Gastrocnemius medialis (tissue), 4 donors: ENCODE data around the gene BCL11B. TPM values are rescaled to one million over a fixed set of nuclear protein-coding genes. Genes with fewer than 3 reads are reported as not detected.

Source experiments
- ATAC-seq, 2 donors: fragments of 150-250 bp; one replicate each; pipeline ENCODE4 v1.9.1; 2016
- DNase-seq, 2 donors: peaks; one replicate each; pipeline ENCODE4 v3.0.0-alpha.2; 2019
- H3K27ac ChIP-seq, 4 donors: fragments of 200-600 bp; sonication (generic); 1 replicate in 1 of 4; 2 replicates in 3 of 4; pipeline ENCODE4 v1.5.1; 2016 to 2018; ENCODE audit warnings: mild to moderate bottlenecking in 2 of 4, moderate library complexity in 1 of 4
- H3K27me3 ChIP-seq, 3 donors: fragments of 200-600 bp; sonication (generic) in 2 of 3; 1 replicate in 1 of 3; 2 replicates in 2 of 3; pipeline versions ENCODE4 v1.5.1 to v1.6.0; 2016 to 2019; ENCODE audit warnings: mild to moderate bottlenecking in 1 of 3, moderate library complexity in 1 of 3
- H3K36me3 ChIP-seq, 2 donors: fragments of 200-600 bp; sonication (generic) in 1 of 2; one replicate each; pipeline ENCODE4 v1.5.1; 2017 to 2018
- H3K4me1 ChIP-seq, 2 donors: fragments of 200-600 bp; sonication (generic) in 1 of 2; one replicate each; pipeline ENCODE4 v1.5.1; 2016 to 2017; ENCODE audit warnings: mild to moderate bottlenecking in 2 of 2
- H3K4me3 ChIP-seq, 4 donors: fragments of 200-600 bp; sonication (generic) in 3 of 4; 1 replicate in 1 of 4; 2 replicates in 3 of 4; pipeline ENCODE4 v1.5.1; 2016 to 2019; ENCODE audit warnings: mild to moderate bottlenecking in 2 of 4
- H3K9me3 ChIP-seq, 3 donors: fragments of 200-600 bp; sonication (generic) in 2 of 3; 1 replicate in 1 of 3; 2 replicates in 2 of 3; pipeline ENCODE4 v1.5.1; 2016 to 2019
- POLR2A ChIP-seq, 2 donors: fragments of 450-650 bp; IDR thresholded peaks; one replicate each; pipeline ENCODE4 v1.6.1; 2017; ENCODE audit warnings: antibody characterized with exemption in 2 of 2, mild to moderate bottlenecking in 2 of 2, moderate library complexity in 2 of 2
- in situ Hi-C, 4 donors: fragments of 200-750 bp; cut with MboI; loops; one replicate each; pipeline versions ENCODE4 v1.15.0 to v1.8.0; 2017; ENCODE audit warnings: low sequenced_read_pairs in 4 of 4
- intact Hi-C: fragments of 100-400 bp; cut with DNase I; formaldehyde crosslinking; loops from one replicate; pipeline ENCODE4 v1.15.1; 2023; ENCODE audit warnings: low total_unique reads
- total RNA-seq, 4 donors: library from RNA; depleted of rRNA; stranded (reverse); fragments of >200 nt; gene quantifications; one replicate each; pipeline versions ENCODE4 v1.1.0 to v1.2.3, GENCODE V29; 2016
- TF ChIP-seq, protein P1 (sequence below), 5 experiments: fragments of 450-650 bp in 3 of 5; fragments of 200-600 bp in 2 of 5; sonication (generic) in 2 of 5; IDR thresholded peaks in 4 of 5; conservative IDR thresholded peaks in 1 of 5; 1 replicate in 4 of 5; 2 replicates in 1 of 5; pipeline ENCODE4 v1.5.1; 2016 to 2019; ENCODE audit warnings: antibody characterized with exemption in 5 of 5, mild to moderate bottlenecking in 3 of 5, moderate library complexity in 3 of 5

BCL11B gene
- under 1 TPM in 3 of 4 donors, not detected in 1; 0.05 to 0.62 (median 0.18) TPM for total RNA-seq

DNA sequence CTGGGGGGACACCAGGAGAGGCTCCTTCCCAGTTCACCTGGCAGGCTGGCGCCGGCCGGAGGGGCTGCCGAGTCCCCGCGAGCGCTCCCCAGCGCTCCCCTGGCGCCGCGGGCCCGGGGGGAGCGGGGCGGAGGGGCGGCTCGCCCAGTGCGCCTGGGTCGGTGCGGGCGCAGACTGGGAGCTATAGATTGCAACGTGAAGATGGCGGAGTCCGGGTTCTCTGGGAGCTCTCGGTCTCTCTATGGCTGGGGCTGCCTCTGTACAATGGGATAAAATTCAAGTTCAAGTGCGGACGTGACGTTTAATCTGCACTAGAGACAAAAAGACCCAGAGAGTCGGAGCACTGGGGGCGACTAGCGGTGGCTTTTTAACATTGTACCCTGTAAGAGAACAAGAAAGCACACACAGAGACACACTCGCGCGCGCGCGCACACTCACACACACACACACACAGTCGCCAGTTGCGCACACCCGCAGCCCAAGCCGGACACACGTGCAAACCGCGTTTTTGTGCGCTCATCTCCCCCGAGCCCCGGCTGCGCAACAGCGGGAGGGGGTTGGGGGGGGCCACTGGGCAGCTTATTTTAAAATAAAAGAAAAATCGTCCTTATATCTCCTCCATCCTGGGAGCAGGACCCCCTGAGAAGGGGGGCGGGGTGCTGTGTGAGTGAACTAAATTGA lies at the start of gene BCL11B:
Gene BCL11B (minus strand): TSS at position 247 of the 681 bp plus-strand sequence. CDS start 979 bp downstream, outside the sequence.
- no peak for TF ChIP-seq POLR2A (IDR thresholded peaks at IDR 0.05)
- TF ChIP-seq, protein P1, sequence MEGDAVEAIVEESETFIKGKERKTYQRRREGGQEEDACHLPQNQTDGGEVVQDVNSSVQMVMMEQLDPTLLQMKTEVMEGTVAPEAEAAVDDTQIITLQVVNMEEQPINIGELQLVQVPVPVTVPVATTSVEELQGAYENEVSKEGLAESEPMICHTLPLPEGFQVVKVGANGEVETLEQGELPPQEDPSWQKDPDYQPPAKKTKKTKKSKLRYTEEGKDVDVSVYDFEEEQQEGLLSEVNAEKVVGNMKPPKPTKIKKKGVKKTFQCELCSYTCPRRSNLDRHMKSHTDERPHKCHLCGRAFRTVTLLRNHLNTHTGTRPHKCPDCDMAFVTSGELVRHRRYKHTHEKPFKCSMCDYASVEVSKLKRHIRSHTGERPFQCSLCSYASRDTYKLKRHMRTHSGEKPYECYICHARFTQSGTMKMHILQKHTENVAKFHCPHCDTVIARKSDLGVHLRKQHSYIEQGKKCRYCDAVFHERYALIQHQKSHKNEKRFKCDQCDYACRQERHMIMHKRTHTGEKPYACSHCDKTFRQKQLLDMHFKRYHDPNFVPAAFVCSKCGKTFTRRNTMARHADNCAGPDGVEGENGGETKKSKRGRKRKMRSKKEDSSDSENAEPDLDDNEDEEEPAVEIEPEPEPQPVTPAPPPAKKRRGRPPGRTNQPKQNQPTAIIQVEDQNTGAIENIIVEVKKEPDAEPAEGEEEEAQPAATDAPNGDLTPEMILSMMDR (IDR thresholded peaks at IDR 0.05 in 4 of 5, conservative IDR thresholded peaks at IDR 0.05 in 1 of 5) = peak in 2 of 5 experiments; percentile 10
- Histone ChIP-seq H3K9me3 (no peaks in the 10 kb centered on the region), H3K4me3 (peak within 1 kb of the TSS in 3 of 4 donors; percentile 33 to 39 (median 34)), H3K4me1 (peaks cover 19 to 30% of the 10 kb centered on the region in 2 donors), H3K36me3 (no peaks in the 10 kb centered on the region), H3K27ac (no peak within 1 kb of the TSS), H3K27me3 (peaks cover 83 to 89% (median 88%) of the 10 kb centered on the region in 3 donors)
- DNase-seq (no peak), ATAC-seq (no peak)
- in situ Hi-C loops (loop anchor here in 1 of 4 donors (25.0 kb wide), 1 partner anchor 1135 kb away; no protein-coding TSS in a partner anchor), intact Hi-C loops (no loop called here)

- no peak overlapping the region for H3K4me3 ChIP-seq
- TF ChIP-seq, protein P1 (IDR thresholded peaks at IDR 0.05 in 4 of 5, conservative IDR thresholded peaks at IDR 0.05 in 1 of 5) = no peak
- no peak for TF ChIP-seq POLR2A (IDR thresholded peaks at IDR 0.05)
- intact Hi-C loops = loop anchor here (5.0 kb wide), 1 partner anchor 91 kb away; no protein-coding TSS in a partner anchor
- no peaks in the 10 kb centered on the region for H3K4me1 ChIP-seq
- ATAC-seq (no peak), DNase-seq (no peak)
- H3K27ac ChIP-seq = no peak overlapping the region
- no peaks in the 10 kb centered on the region for H3K9me3 ChIP-seq
- in situ Hi-C loops = no loop called here
- H3K36me3 ChIP-seq = no peaks in the 10 kb centered on the region
- peaks cover 0 to 6% (median 0%) of the 10 kb centered on the region in 3 donors for H3K27me3 ChIP-seq
These were observed 49.4 kb upstream of the BCL11B start for GRCh38 chr14:99321236-99321925.

GRCh38 chr14:99320621-99321235 lies 48.7 kb upstream of the BCL11B start:
- Histone ChIP-seq H3K9me3 (no peaks in the 10 kb centered on the region), H3K27ac (no peak overlapping the region), H3K4me1 (no peaks in the 10 kb centered on the region), H3K4me3 (no peak overlapping the region), H3K27me3 (peaks cover 0 to 5% (median 0%) of the 10 kb centered on the region in 3 donors), H3K36me3 (no peaks in the 10 kb centered on the region)
- TF ChIP-seq, protein P1 (IDR thresholded peaks at IDR 0.05 in 4 of 5, conservative IDR thresholded peaks at IDR 0.05 in 1 of 5) = no peak
- TF ChIP-seq POLR2A (IDR thresholded peaks at IDR 0.05) = no peak
- ATAC-seq (no peak), DNase-seq (no peak)
- intact Hi-C loops (loop anchor here (5.0 kb wide), 1 partner anchor 92 kb away; no protein-coding TSS in a partner anchor), in situ Hi-C loops (no loop called here)

GRCh38 chr14:99320105-99320572 lies 48.1 kb upstream of the BCL11B start:
- no peak for ATAC-seq
- no peaks in the 10 kb centered on the region for H3K4me1 ChIP-seq
- TF ChIP-seq POLR2A (IDR thresholded peaks at IDR 0.05) = no peak
- TF ChIP-seq, protein P1 (IDR thresholded peaks at IDR 0.05 in 4 of 5, conservative IDR thresholded peaks at IDR 0.05 in 1 of 5) = peak; percentile 30 to 70 (median 48)
- intact Hi-C loops (loop anchor here (5.0 kb wide), 1 partner anchor 92 kb away; no protein-coding TSS in a partner anchor), in situ Hi-C loops (no loop called here)
- peaks cover 0 to 4% (median 0%) of the 10 kb centered on the region in 3 donors for H3K27me3 ChIP-seq
- H3K9me3 ChIP-seq = no peaks in the 10 kb centered on the region
- H3K4me3 ChIP-seq = no peak overlapping the region
- no peak overlapping the region for H3K27ac ChIP-seq
- no peaks in the 10 kb centered on the region for H3K36me3 ChIP-seq
- DNase-seq = no peak
